Measurements from ENCODE around the gene ELOVL2.

The ELOVL2 gene

GRCh38 chr6:11056871-11057270, 12.8 kb upstream of the ELOVL2 start:
- DNase-seq, result no peak

DNA sequence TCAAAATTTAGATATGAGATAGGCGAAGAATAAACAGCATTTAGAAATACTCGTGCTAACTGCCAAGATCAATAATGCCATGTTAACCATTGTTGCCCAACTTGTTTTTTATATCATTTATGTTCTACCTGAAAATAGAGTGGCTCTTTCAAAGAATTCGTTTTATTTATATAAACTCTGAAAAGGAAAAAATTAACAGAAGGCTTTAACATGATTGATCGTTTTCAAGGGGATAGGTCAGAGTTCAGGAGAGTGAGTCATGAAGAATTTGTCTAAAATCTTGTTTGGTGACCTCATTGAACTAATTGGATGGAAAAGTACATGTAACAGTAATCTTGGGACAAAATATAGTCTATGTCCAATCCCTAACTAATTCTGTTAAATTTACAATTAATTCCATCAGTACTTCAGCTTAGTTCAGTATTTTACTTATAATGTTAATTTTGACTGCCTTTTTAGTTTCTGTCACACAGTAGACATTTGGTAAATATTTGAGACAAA, 11.1 kb upstream of the ELOVL2 start:
- DNase-seq, result peak; percentile 70

DNA sequence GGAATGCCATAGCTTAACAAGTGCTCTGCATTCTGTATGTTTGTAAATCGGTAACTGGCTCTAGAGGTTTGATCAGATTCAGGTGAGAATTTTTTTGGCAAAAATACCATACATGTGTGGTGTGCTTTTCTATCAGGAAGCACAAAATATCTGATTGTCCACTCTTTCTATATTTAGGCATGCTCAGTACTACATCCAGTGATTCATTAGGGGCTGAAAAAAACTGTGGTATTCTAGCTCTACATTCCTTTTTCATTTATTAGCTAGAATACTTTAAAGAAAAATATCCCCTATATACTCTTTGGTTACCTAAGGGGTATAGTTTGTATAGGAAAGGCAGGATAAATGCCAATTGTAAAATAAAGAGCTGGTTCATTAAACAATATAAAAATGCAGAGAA, 10.6 kb upstream of the ELOVL2 start:
- DNase-seq, result peak; percentile 53

DNA sequence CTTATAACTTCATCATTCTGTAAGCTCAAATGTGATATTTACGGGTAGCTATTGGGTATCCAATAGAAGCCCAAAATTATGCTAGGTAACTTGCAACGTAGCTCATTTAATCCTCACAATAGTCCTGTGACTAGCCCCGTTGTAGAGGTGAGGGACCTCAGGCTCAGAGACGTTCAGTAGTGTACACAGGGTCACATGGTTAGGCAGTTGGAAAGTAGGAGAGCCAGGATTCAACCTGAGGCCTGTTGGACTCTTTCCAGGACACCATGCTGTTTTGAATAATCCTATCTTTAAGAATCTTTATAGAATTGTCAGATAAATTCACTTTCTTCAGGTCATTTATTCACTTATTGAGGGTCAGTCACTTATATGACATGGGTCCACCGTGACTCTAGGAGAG, 9.2 kb upstream of the ELOVL2 start:
- DNase-seq, result no peak

DNA sequence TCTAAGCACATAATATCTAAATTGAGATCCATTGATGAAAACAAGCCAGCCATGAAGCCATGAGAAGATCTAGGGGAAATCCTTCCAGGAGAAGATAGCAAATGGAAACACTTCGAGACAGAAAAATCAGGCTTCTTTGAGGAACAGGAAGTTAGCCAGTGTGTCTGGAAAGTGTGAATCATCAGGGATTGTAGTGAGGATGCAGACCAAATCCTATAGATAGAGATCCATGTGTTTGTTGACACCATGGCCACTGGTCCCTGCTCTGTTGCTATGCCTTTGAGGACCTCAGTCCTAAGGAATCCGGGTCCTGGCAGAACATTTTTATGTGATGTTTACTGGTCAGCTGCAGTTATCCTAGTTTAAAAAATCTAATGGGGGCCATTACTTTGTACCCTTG, 6.6 kb upstream of the ELOVL2 start:
- DNase-seq, result peak; percentile 64

DNA sequence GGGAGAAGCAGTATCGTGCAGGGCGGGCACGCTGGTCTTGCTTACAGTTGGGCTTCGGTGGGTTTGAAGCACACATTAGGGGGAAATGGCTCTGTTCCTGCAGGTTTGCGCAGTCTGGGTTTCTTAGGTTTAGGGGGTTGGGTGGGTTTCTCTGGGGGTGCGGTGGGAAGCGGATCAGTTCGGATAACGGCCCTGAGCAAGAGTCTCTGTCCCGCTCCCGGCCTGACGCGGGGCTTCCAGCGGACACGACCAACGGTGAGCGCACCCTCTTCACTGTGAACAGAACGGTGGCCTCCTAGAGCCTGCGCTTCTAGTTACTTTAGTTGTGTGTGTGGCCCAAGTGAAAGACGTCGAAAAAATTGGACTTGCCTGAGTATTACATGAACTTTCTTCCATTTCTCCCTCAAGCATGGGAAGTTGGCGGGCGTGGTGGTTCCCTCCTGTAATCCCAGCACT, 635 bp upstream of the ELOVL2 start:
- DNase-seq, result no peak

GRCh38 chr6:11043378-11043960, 636 bp downstream of the ELOVL2 start:
- peak; percentile 50 for DNase-seq

GRCh38 chr6:11042750-11043377, 1.2 kb downstream of the ELOVL2 start:
- DNase-seq, result peak; percentile 32

GRCh38 chr6:11042025-11042749, 1.9 kb downstream of the ELOVL2 start:
- no peak for DNase-seq

DNA sequence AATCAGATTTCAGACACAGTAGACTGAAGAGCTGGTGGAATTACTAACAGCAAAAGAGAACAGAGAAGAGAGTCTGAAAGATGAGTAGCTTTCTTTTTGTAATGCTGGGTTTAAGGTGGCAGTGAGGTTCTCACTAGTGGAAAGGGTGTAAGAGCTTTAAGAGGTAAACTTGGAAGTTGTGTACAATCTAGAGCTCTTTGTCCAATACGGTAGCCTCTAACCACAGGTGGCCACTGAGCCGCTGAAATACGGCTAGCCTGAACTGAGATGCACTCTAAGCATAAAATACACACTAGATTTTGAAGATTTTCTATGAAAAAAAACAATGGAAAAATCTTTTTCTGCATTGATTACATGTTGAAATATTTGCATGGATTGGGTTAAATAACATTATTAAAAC, 4.0 kb downstream of the ELOVL2 start:
- DNase-seq, result no peak

GRCh38 chr6:11039040-11039439, 5.1 kb downstream of the ELOVL2 start:
- no peak for DNase-seq

- no peak for DNase-seq
Measured at GRCh38 chr6:11036977-11037430, 7.1 kb downstream of the ELOVL2 start.

DNA sequence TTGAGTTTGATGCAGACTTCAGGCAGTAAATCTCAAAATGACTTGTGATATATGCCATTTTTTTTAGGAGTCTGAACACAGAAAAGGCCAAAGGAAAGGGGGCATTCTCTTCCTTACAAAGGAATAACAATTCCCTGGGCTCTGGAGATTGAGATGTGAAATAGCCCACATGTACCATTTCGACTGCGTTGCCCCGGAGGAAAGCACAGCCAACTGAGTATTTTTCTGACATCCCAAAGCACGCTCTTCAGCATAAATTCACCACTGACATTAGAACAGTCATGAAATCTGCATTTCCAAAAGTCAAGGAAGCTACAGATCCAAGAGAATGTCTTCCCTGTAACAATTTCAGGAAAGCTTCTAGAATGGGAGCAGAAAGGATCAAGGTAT, 7.8 kb downstream of the ELOVL2 start:
- no peak for DNase-seq

- no peak for DNase-seq
Measured at GRCh38 chr6:11035616-11036350, 8.3 kb downstream of the ELOVL2 start.

DNA sequence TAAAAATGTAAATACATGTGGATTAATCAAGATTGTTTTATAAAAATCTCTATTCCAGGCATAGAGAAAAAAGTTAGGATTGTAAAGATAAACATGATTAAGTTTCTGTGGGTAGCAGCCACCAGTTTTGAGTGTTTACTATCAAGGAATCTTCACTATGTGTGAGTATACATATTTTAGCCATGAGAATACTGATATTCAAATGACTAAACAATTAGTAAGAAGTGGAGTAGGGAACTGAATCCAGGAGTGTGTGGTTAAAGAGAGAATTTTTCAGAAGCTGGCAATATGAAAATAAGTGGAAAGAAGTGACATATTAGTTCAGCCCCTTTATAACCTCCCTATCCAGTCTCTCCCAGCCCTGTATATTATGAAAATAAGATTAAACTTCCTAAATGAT, 10.3 kb downstream of the ELOVL2 start:
- DNase-seq, result peak; percentile 89

DNA sequence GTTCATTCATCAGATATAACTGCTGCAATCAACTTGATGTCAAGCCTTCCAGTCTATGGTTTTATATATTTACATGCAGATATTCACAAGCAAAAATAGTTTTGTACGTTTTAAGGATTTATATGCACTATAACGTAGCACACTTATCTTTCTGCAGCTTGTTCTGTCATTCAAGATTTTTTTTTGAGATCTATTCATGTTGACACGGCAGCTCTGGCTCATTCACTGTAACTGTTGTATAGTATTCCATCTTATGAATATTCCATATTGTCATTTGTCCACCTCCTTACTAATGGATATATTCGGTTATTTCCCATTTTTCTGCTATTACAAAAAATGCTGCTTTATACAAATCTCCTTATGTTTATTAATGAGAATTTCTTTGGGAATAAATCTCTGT, 13.2 kb downstream of the ELOVL2 start:
- no peak for DNase-seq

DNA sequence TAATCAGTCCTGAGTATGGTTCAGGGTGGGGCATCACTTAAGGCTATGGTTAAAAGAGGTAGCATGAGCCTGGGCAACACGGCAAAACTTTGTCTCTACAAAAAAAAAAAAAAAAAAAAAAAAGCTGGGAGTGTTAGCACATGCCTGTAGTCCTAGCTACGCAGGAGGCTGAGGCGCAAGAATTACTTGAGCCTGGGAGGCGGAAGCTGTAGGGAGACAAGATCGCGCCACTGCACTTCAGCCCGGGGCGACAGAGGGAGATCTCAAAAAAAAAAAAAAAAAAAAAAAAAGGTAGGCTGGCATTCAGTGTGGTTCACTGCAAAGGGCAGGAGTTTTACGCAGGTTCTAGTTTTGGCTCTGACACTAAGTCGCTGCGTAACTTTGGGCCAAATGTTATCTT, 15.1 kb downstream of the ELOVL2 start:
- DNase-seq, result no peak

DNA sequence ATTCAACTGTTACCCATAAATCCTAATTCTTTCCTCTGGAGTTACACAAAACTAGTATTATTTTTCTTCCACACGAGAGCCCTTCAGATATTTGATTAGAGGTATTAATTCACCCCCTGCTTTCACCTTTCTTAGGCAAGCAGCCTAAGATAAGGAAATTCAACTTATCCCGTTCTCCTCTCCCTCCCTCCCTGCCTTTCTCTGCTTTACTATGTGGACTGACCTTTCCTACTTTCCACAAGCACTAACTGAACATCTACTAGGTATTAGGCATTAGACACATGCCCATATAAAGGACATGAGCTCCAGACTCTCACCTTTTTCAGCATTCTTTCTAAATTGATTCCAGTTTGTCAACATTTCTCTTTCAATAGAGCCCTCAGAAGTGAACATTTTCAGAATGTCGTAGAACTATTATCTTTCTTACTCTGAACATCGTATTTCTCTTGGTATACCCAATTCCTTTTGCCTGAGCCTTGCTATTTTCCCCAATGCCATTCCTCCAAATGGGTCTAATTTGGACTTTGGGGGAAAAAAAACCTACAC, 16.5 kb downstream of the ELOVL2 start:
- no peak for DNase-seq

- no peak for DNase-seq
Measured at GRCh38 chr6:11025921-11026635, 18.0 kb downstream of the ELOVL2 start.

GRCh38 chr6:11025130-11025529, 19.0 kb downstream of the ELOVL2 start:
- DNase-seq, result no peak

GRCh38 chr6:11023032-11023431, 21.1 kb downstream of the ELOVL2 start:
- DNase-seq, result peak; percentile 23

DNA sequence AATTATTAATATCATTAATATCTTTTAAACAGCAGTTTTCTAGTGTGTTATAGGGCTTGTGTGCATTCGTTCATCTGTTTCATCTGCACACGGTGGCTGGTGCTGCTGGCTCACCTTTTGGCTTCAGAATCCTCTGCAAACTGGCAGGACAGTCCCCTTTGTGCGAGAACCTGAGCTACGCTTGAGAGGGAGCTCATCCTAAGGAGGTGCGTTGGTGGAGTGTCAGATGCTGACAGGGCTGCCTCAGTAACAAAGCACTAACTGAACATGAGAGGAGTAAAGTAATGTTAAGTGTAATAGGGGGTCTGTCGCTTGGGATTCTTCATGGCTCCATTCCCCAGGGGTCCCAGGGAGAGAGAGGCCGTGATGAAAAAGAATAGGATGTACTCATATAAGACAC, 22.4 kb downstream of the ELOVL2 start:
- DNase-seq, result no peak

All from EL (cell line).